B cell (primary cell): ENCODE results near the gene HDAC5. TPM values are rescaled to one million over a fixed set of nuclear protein-coding genes. Genes with fewer than 3 reads are reported as not detected.

Experiments used
- ATAC-seq: fragments of 200-7000 bp; cut with Tn5 transposase; one replicate; pipeline ENCODE4 v1.10.0; 2021; ENCODE audit warnings: low read depth, mild to moderate bottlenecking, moderate number of reproducible peaks, moderate library complexity
- CTCF ChIA-PET: fragments of 350-600 bp; sonication (Branson Sonifier 250); formaldehyde crosslinking; loops from one replicate; lab custom pipeline; 2021; ENCODE audit warnings: antibody characterized with exemption, inconsistent platforms; lab: Charles Lee
- POLR2A ChIA-PET: fragments of 350-600 bp; sonication (Branson Sonifier 250); formaldehyde crosslinking; loops from one replicate; lab custom pipeline; 2021; ENCODE audit warnings: antibody characterized with exemption; lab: Charles Lee
- DNase-seq: peaks from one replicate; pipeline ENCODE4 v3.0.0; 2013
- H2AFZ ChIP-seq: 2 replicates; pipeline ENCODE4 v1.6.1; 2012; ENCODE audit warnings: mild to moderate bottlenecking, low read depth, low read length; ENCODE audit not compliant: insufficient read depth, poor library complexity, severe bottlenecking
- H3K27ac ChIP-seq, 2 donors: 1 replicate in 1 of 2; 2 replicates in 1 of 2; pipeline ENCODE4 v1.5.1; 2012 to 2013; ENCODE audit warnings: low read length in 2 of 2, mild to moderate bottlenecking in 2 of 2, moderate library complexity in 1 of 2
- H3K27me3 ChIP-seq, 4 experiments: fragments of 200-600 bp in 1 of 4; sonication (generic) in 1 of 4; replicated peaks in 1 of 4; 1 replicate in 2 of 4; 2 replicates in 2 of 4; pipeline versions ENCODE4 v1.6.1 to v1.7.0; 2013 to 2016; ENCODE audit warnings: low read length in 3 of 4, mild to moderate bottlenecking in 2 of 4, mixed read lengths in 1 of 4, moderate library complexity in 1 of 4; ENCODE audit not compliant: insufficient read depth in 4 of 4, control insufficient read depth in 3 of 4; ENCODE audit errors: control extremely low read depth in 1 of 4
- H3K36me3 ChIP-seq, 2 experiments: replicated peaks in 1 of 2; 1 replicate in 1 of 2; 2 replicates in 1 of 2; pipeline versions ENCODE4 v1.6.1 to v1.7.1; 2013; ENCODE audit warnings: low read length in 1 of 2; ENCODE audit not compliant: insufficient read depth in 2 of 2, control insufficient read depth in 1 of 2; ENCODE audit errors: control extremely low read depth in 1 of 2, extremely low read depth in 1 of 2
- H3K4me1 ChIP-seq, 2 donors: fragments of 200-600 bp in 1 of 2; sonication (generic) in 1 of 2; 1 replicate in 1 of 2; 2 replicates in 1 of 2; pipeline versions ENCODE4 v1.5.1 to v1.6.1; 2013 to 2017; ENCODE audit warnings: low read length in 2 of 2; ENCODE audit not compliant: control insufficient read depth in 2 of 2, insufficient read depth in 2 of 2
- H3K4me2 ChIP-seq: replicated peaks from 2 replicates; pipeline ENCODE3; 2012; ENCODE audit warnings: mild to moderate bottlenecking, low read depth, low read length; ENCODE audit not compliant: poor library complexity, severe bottlenecking
- H3K4me3 ChIP-seq, 5 experiments: fragments of 200-600 bp in 1 of 5; sonication (generic) in 1 of 5; 1 replicate in 3 of 5; 2 replicates in 2 of 5; pipeline versions ENCODE4 v1.5.1 to v1.7.0; 2011 to 2016; ENCODE audit warnings: low read length in 4 of 5, mild to moderate bottlenecking in 4 of 5, low read depth in 2 of 5, control low read depth in 1 of 5, moderate library complexity in 1 of 5; ENCODE audit not compliant: insufficient read depth in 1 of 5; ENCODE audit errors: control extremely low read depth in 1 of 5, extremely low read depth in 1 of 5
- H3K79me2 ChIP-seq: fragments of 200-600 bp; sonication (generic); one replicate; pipeline ENCODE4 v1.6.0; 2016; ENCODE audit warnings: low read length; ENCODE audit not compliant: control insufficient read depth, insufficient read depth
- H3K9ac ChIP-seq: fragments of 200-600 bp; sonication (generic); 2 replicates; pipeline ENCODE4 v1.6.1; 2017; ENCODE audit warnings: mild to moderate bottlenecking, low read length, moderate library complexity
- H3K9me3 ChIP-seq, 3 donors: one replicate each; pipeline versions ENCODE4 v1.6.1 to v1.7.1; 2013; ENCODE audit warnings: low read length in 2 of 3; ENCODE audit not compliant: control insufficient read depth in 2 of 3, insufficient read depth in 1 of 3; ENCODE audit errors: control extremely low read depth in 1 of 3
- H4K20me1 ChIP-seq: 2 replicates; pipeline ENCODE4 v1.6.0; 2012; ENCODE audit warnings: mild to moderate bottlenecking, low read length; ENCODE audit not compliant: insufficient read depth, control insufficient read depth, poor library complexity, severe bottlenecking
- H3K27ac Mint-ChIP-seq: one replicate; pipeline ENCODE4 v1.8.0; 2021; ENCODE audit warnings: mixed read lengths
- H3K27me3 Mint-ChIP-seq: one replicate; pipeline ENCODE4 v1.8.0; 2021; ENCODE audit warnings: mixed read lengths
- H3K4me1 Mint-ChIP-seq: one replicate; pipeline ENCODE4 v1.8.0; 2021; ENCODE audit warnings: mixed read lengths
- H3K4me3 Mint-ChIP-seq: one replicate; pipeline ENCODE4 v1.8.0; 2021; ENCODE audit warnings: mixed read lengths
- H3K9me3 Mint-ChIP-seq: one replicate; pipeline ENCODE4 v1.8.0; 2022; ENCODE audit warnings: mixed read lengths; ENCODE audit not compliant: insufficient read depth
- EZH2 ChIP-seq: IDR thresholded peaks from 2 replicates; pipeline ENCODE4 v1.6.1; 2012; ENCODE audit warnings: borderline replicate concordance, low read depth, mild to moderate bottlenecking, moderate library complexity, low read length; ENCODE audit not compliant: insufficient read depth, poor library complexity, severe bottlenecking
- WGBS: methylation state at CpG from one replicate; pipeline ENCODE4 v1.1.5; 2013; ENCODE audit warnings: missing lambda C conversion rate; ENCODE audit not compliant: insufficient coverage; 5-methylcytosine and 5-hydroxymethylcytosine counted together
- intact Hi-C: fragments of 100-400 bp; cut with micrococcal nuclease; formaldehyde crosslinking; loops from one replicate; pipeline ENCODE4 v1.10.0; 2022
- polyA plus RNA-seq: library from polyadenylated mRNA; depleted of rRNA; stranded (reverse); fragments of >200 nt; gene quantifications from 2 replicates; pipeline ENCODE4 v1.2.3, GENCODE V29; 2012
- total RNA-seq, 2 donors: library from RNA; stranded (reverse); fragments of 120-200 nt in 1 of 2; gene quantifications; 1 replicate in 1 of 2; 2 replicates in 1 of 2; pipeline versions ENCODE4 v1.2.3 to v1.2.4, GENCODE V29; 2013 to 2022
- TF ChIP-seq, protein P1 (sequence below): fragments of 200-600 bp; IDR thresholded peaks from one replicate; pipeline ENCODE4 v1.8.0; 2022; ENCODE audit warnings: antibody characterized with exemption, mild to moderate bottlenecking

The HDAC5 gene
- total and polyA plus RNA-seq, 2 donors (not counting 1 experiment from before 2014, with no cell fraction given) = 99.8 to 104 TPM

DNA sequence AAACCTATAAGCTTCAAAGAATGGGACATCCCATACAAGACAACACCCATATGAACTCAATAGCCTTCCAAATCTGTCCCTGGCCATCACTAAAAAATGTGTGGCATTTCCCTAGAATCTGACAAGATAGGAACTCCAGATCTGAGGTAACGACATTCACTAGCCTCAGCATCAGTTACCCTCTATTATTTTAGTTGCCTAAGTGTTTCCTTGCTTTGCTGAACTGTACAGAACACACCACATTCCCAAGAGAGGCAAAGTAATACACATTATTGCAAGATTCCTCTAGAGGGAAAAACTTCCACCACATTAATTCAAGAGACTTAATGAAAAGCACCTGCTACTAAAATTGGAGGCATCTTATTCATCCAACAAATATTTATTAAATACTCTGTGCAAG lies 62.0 kb downstream of the HDAC5 start:
- POLR2A ChIA-PET = no interaction called here
- CTCF ChIA-PET = interaction anchor here (0.7 to 0.9 kb wide), 2 partner anchors 64 to 286 kb away, joined by 3 to 4 read pairs; no protein-coding TSS in a partner anchor
- H4K20me1 ChIP-seq = peaks cover 14% of the 10 kb centered on the region
- no peak overlapping the region for H2AFZ ChIP-seq
- DNase-seq (no peak), ATAC-seq (no peak)
- 100% methylated on average over 1 of the region's 1 CpG for WGBS
- no peaks in the 10 kb centered on the region for H3K9me3 ChIP-seq
- Mint-ChIP-seq H3K27ac (no peak overlapping the region), H3K4me1 (peaks cover 31% of the 10 kb centered on the region), H3K4me3 (no peak overlapping the region), H3K27me3 (no peaks in the 10 kb centered on the region), H3K9me3 (no peaks in the 10 kb centered on the region)
- no peak overlapping the region for H3K9ac ChIP-seq
- no peak overlapping the region for H3K27ac ChIP-seq
- TF ChIP-seq EZH2 = no peak
- TF ChIP-seq, protein P1, sequence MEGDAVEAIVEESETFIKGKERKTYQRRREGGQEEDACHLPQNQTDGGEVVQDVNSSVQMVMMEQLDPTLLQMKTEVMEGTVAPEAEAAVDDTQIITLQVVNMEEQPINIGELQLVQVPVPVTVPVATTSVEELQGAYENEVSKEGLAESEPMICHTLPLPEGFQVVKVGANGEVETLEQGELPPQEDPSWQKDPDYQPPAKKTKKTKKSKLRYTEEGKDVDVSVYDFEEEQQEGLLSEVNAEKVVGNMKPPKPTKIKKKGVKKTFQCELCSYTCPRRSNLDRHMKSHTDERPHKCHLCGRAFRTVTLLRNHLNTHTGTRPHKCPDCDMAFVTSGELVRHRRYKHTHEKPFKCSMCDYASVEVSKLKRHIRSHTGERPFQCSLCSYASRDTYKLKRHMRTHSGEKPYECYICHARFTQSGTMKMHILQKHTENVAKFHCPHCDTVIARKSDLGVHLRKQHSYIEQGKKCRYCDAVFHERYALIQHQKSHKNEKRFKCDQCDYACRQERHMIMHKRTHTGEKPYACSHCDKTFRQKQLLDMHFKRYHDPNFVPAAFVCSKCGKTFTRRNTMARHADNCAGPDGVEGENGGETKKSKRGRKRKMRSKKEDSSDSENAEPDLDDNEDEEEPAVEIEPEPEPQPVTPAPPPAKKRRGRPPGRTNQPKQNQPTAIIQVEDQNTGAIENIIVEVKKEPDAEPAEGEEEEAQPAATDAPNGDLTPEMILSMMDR = no peak
- H3K4me2 ChIP-seq = no peak overlapping the region
- intact Hi-C loops = no loop called here
- no peak overlapping the region for H3K4me3 ChIP-seq
- H3K79me2 ChIP-seq = peaks cover 87% of the 10 kb centered on the region
- H3K27me3 ChIP-seq = no peaks in the 10 kb centered on the region
- H3K36me3 ChIP-seq = peaks cover 3 to 40% of the 10 kb centered on the region in 2 experiments
- peaks cover 6 to 7% of the 10 kb centered on the region in 2 donors for H3K4me1 ChIP-seq

- Histone ChIP-seq H3K27me3 (no peaks in the 10 kb centered on the region), H4K20me1 (peaks cover 29% of the 10 kb centered on the region), H3K4me2 (no peak overlapping the region), H3K4me3 (no peak overlapping the region), H3K36me3 (peaks cover 6 to 49% of the 10 kb centered on the region in 2 experiments), H3K9me3 (no peaks in the 10 kb centered on the region), H2AFZ (no peak overlapping the region), H3K9ac (no peak overlapping the region), H3K27ac (no peak overlapping the region), H3K4me1 (no peaks in the 10 kb centered on the region), H3K79me2 (peaks cover 87% of the 10 kb centered on the region)
- H3K4me3 Mint-ChIP-seq = no peak overlapping the region
- ChIA-PET CTCF (no interaction called here), POLR2A (no interaction called here)
- 98% methylated on average over 7 of the region's 14 CpGs for WGBS
- H3K27me3 Mint-ChIP-seq = no peaks in the 10 kb centered on the region
- H3K9me3 Mint-ChIP-seq = no peaks in the 10 kb centered on the region
- intact Hi-C loops = no loop called here
- no peak for TF ChIP-seq EZH2
- DNase-seq (no peak), ATAC-seq (no peak)
- H3K4me1 Mint-ChIP-seq = peaks cover 27% of the 10 kb centered on the region
- H3K27ac Mint-ChIP-seq = no peak overlapping the region
These were observed 64.1 kb downstream of the HDAC5 start for GRCh38 chr17:44059101-44059892.
